ENCODE results near the gene H2BK1.

The H2BK1 gene

GRCh38 chr7:151198945-151199848 is 11.1 kb downstream of the H2BK1 start:
- DNase-seq, result no peak

- no peak for DNase-seq
These were observed 12.4 kb downstream of the H2BK1 start for GRCh38 chr7:151197932-151198331.

- DNase-seq, result no peak
These were observed 14.5 kb downstream of the H2BK1 start for GRCh38 chr7:151195616-151196450.

GRCh38 chr7:151194188-151194587 is 16.1 kb downstream of the H2BK1 start:
- no peak for DNase-seq

GRCh38 chr7:151193203-151193978 is 16.9 kb downstream of the H2BK1 start:
- no peak for DNase-seq

- DNase-seq, result no peak
These were observed 18.2 kb downstream of the H2BK1 start for GRCh38 chr7:151192002-151192539.

GRCh38 chr7:151191544-151191943 is 18.7 kb downstream of the H2BK1 start:
- DNase-seq, result no peak

- no peak for DNase-seq
These were observed 21.2 kb downstream of the H2BK1 start for GRCh38 chr7:151189038-151189437.

GRCh38 chr7:151188252-151188542 is 22.1 kb downstream of the H2BK1 start:
- no peak for DNase-seq

- no peak for DNase-seq
These were observed 22.7 kb downstream of the H2BK1 start for GRCh38 chr7:151187409-151188251.

- DNase-seq, result no peak
These were observed 23.5 kb downstream of the H2BK1 start, which contains the start of gene ASB10 for GRCh38 chr7:151186640-151187408. Gene ASB10 (minus strand): TSS chr7:151187250. CDS start chr7:151187130, 120 bp downstream.

GRCh38 chr7:151185762-151186639 is 24.3 kb downstream of the H2BK1 start:
- DNase-seq, result no peak

- DNase-seq, result no peak
These were observed 29.3 kb downstream of the H2BK1 start for GRCh38 chr7:151181011-151181431.

- no peak for DNase-seq
These were observed 30.3 kb downstream of the H2BK1 start for GRCh38 chr7:151179946-151180345.

GRCh38 chr7:151179287-151179860 is 30.9 kb downstream of the H2BK1 start:
- no peak for DNase-seq

- DNase-seq, result no peak
These were observed 31.5 kb downstream of the H2BK1 start for GRCh38 chr7:151178831-151179230.

GRCh38 chr7:151178236-151178635 is 32.1 kb downstream of the H2BK1 start:
- DNase-seq, result no peak

GRCh38 chr7:151177310-151177709 is 33.0 kb downstream of the H2BK1 start:
- DNase-seq, result no peak

GRCh38 chr7:151176401-151176800 is 33.9 kb downstream of the H2BK1 start:
- no peak for DNase-seq
